ENCODE measurements around the gene SPDYE5.
"Not testable (repeated sequence)": the region's sequence is repeated elsewhere in the genome, so short reads cannot be mapped to it uniquely, and the experiment has no call there.

- TF ChIP-seq, protein P1, sequence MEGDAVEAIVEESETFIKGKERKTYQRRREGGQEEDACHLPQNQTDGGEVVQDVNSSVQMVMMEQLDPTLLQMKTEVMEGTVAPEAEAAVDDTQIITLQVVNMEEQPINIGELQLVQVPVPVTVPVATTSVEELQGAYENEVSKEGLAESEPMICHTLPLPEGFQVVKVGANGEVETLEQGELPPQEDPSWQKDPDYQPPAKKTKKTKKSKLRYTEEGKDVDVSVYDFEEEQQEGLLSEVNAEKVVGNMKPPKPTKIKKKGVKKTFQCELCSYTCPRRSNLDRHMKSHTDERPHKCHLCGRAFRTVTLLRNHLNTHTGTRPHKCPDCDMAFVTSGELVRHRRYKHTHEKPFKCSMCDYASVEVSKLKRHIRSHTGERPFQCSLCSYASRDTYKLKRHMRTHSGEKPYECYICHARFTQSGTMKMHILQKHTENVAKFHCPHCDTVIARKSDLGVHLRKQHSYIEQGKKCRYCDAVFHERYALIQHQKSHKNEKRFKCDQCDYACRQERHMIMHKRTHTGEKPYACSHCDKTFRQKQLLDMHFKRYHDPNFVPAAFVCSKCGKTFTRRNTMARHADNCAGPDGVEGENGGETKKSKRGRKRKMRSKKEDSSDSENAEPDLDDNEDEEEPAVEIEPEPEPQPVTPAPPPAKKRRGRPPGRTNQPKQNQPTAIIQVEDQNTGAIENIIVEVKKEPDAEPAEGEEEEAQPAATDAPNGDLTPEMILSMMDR (IDR thresholded peaks at IDR 0.05; ENCODE audit: poor library complexity): not testable (repeated sequence)
- not testable (repeated sequence) for TF ChIP-seq EZH2 (IDR thresholded peaks at IDR 0.05; ENCODE audit: borderline replicate concordance)
These were observed 6.7 kb upstream of the SPDYE5 start for GRCh38 chr7:75485355-75485978.
